Upper lobe of left lung (tissue), 4 donors: ENCODE measurements around the gene CCBE1.

Source experiments
- EP300 ChIP-seq, 4 donors: sonication (generic); formaldehyde crosslinking; IDR thresholded peaks; one replicate each; pipeline ENCODE4 v1.5.1; 2017; ENCODE audit warnings: antibody characterized with exemption in 4 of 4, control low read depth in 2 of 4
- TF ChIP-seq, protein P1 (sequence below), 6 experiments: fragments of 450-650 bp in 4 of 6; fragments of 200-600 bp in 2 of 6; sonication (generic) in 2 of 6; IDR thresholded peaks; one replicate each; pipeline ENCODE4 v1.5.1; 2016 to 2019; ENCODE audit warnings: antibody characterized with exemption in 6 of 6

- no peak for TF ChIP-seq EP300 (IDR thresholded peaks at IDR 0.05)
- TF ChIP-seq, protein P1, sequence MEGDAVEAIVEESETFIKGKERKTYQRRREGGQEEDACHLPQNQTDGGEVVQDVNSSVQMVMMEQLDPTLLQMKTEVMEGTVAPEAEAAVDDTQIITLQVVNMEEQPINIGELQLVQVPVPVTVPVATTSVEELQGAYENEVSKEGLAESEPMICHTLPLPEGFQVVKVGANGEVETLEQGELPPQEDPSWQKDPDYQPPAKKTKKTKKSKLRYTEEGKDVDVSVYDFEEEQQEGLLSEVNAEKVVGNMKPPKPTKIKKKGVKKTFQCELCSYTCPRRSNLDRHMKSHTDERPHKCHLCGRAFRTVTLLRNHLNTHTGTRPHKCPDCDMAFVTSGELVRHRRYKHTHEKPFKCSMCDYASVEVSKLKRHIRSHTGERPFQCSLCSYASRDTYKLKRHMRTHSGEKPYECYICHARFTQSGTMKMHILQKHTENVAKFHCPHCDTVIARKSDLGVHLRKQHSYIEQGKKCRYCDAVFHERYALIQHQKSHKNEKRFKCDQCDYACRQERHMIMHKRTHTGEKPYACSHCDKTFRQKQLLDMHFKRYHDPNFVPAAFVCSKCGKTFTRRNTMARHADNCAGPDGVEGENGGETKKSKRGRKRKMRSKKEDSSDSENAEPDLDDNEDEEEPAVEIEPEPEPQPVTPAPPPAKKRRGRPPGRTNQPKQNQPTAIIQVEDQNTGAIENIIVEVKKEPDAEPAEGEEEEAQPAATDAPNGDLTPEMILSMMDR (IDR thresholded peaks at IDR 0.05), result no peak
Measured at GRCh38 chr18:59624369-59624765, 72.9 kb downstream of the CCBE1 start.
